NCI-H2196 (cell line): Measurements from ENCODE around the gene MOBP.

Experiments
- DNase-seq: peaks from one replicate; lab custom pipeline; 2025; ENCODE audit not compliant: unreplicated experiment; lab: John Stamatoyannopoulos, UW

The MOBP gene

GRCh38 chr3:39491733-39492350 lies 24.4 kb downstream of the MOBP start:
- no peak for DNase-seq

DNA sequence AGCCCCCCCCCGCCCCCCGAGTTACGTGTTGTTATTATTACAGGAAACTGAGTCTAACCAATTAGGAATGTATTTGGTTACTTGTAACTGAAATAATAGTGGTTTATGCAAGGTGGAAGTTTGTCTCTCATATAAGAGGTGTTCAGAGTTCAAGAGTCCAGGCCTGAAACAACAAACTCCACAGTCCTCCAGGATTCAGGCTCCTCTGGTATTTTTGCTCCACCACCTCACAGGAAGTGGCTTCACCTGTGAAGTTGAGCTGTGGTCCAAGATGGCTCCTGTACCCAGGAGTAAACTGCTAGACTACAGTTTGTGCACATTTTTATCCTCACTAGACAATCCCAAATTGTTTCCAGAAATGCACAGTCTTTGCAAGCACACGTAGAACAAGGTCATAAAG lies 27.3 kb downstream of the MOBP start:
- DNase-seq = no peak

- DNase-seq = no peak
These were observed 30.3 kb downstream of the MOBP start for GRCh38 chr3:39497753-39498152.

DNA sequence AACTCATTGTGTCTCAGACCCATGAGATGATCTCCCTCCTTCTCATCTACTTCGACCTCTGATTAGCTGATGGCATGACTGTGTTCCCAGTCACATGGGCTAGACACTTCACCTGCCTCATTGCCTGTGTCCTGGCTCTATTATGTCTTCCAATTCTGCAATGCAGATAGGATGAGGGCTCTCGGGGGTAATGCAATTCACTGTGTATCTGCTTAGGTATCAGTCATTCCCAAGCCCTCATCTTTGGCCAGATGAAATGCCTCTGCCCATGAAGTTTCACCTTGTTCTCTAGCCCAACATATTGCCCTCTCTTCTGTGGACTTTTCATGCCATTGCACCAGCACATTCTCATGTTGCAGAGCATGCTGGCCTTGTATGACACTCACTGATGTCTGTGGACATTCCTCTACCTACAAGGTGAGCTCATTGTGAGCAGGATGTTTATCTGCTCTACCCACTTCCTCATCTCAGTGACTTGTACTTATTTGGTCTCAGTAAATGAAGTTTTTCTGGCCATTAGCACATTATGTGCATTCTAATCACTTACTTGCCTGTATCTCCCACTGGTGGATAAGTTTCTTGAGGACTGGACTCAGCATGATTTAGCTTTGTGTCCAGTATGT lies 32.3 kb downstream of the MOBP start:
- DNase-seq = no peak

- DNase-seq = no peak
These were observed 33.6 kb downstream of the MOBP start for GRCh38 chr3:39501059-39501458.

DNA sequence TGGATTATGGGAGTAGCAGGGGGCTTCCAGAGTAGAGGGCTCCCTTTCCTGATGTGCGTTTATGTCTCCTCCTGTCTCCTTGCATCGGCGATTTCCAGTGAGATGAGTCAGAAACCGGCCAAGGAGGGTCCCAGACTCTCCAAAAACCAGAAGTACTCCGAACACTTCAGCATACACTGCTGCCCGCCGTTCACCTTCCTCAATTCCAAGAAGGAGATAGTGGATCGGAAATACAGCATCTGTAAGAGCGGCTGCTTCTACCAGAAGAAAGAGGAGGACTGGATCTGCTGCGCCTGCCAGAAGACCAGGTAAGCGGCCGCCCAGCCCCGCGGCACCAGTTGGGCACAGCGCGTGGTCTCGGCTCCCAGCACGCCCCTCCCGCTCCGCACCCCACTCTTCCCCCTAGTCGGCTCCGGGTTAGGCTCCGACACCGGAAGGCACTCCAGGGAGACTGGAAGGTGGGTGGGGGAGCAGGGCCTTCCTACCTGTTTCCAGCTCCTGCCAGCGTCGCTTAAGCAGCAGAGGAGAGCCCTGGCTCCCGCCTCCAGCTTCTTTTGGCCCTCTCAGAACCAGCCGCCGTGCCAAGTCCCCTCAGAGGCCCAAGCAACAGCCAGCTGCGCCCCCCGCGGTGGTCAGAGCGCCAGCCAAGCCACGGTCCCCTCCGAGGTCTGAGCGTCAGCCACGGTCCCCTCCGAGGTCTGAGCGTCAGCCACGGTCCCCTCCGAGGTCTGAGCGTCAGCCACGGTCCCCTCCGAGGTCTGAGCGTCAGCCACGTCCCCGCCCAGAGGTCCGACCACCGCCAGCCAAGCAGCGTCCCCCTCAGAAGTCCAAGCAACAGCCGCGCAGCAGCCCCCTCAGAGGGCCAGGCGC lies 34.7 kb downstream of the MOBP start:
- DNase-seq = no peak

DNA sequence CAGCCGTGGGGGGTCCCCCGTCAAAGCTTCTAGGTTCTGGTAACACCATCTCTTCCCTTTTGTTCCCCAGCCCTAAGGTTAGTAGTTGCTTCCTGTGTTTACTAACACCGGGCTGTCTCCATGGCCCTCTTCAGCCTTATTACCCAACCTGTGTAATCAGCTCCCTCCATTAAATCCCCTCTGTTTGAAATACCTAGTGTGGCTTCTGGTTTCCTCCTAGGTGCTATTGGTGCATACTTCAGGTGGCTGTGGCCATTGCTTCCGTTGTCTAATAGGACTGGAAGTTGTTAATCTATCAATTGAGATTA lies 35.3 kb downstream of the MOBP start:
- no peak for DNase-seq

GRCh38 chr3:39505866-39506742 lies 38.6 kb downstream of the MOBP start:
- no peak for DNase-seq

- DNase-seq = no peak
These were observed 39.4 kb downstream of the MOBP start for GRCh38 chr3:39506863-39507262.

DNA sequence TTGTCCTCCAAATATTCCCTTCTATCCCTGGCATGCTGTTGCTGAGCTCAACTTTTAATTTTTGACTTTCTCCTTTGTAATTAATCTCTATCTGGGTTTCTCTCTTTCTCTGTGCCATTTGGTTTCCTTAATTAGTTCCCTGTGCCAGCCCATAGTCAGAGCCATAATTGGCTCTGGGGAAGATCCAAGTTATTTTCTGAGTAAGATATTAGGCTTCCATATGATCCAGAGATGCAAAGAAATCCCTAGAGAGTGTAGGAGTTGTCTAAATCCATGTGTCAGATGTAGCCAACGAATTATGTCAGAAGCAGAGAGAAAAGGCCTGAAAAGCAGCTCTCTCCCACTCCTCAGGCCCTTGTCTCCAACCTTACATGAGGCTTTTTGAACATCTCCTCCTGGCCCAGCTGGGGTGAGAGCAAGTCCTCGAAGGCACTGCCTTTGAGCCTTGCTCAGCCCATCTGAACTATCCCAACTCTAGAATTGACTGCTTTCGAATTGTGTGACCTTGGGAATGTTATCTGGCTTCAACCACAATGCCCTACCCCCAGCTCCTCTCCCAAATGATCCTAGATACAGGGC lies 46.4 kb downstream of the MOBP start:
- no peak for DNase-seq

GRCh38 chr3:39515681-39516441 lies 48.4 kb downstream of the MOBP start:
- peak; percentile 27 for DNase-seq

GRCh38 chr3:39519103-39519502 lies 51.6 kb downstream of the MOBP start:
- no peak for DNase-seq

GRCh38 chr3:39519554-39520288 lies 52.2 kb downstream of the MOBP start:
- no peak for DNase-seq

DNA sequence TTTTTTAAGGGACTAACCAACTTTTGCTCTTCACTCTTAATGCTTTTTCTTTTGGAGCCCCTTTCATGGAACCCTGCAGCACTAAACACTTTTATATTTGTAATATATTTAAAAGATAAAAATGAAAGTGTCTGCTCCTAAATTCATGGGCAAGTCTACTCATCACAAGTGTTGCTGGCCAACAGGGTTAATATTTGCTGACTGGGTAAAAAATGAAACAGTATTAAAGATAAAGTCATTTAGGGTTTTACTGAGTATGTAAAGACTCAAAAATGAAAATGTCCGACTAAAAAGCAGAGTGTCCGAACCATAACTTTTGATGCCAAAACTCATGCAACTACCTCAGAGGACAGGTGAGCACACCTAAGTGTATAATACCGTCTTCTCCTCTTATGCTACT lies 54.0 kb downstream of the MOBP start:
- DNase-seq = no peak

GRCh38 chr3:39524107-39524506 lies 56.6 kb downstream of the MOBP start:
- no peak for DNase-seq

- DNase-seq = no peak
These were observed 61.4 kb downstream of the MOBP start for GRCh38 chr3:39528844-39529243.

- DNase-seq = no peak
These were observed 62.1 kb downstream of the MOBP start for GRCh38 chr3:39529577-39529976.

DNA sequence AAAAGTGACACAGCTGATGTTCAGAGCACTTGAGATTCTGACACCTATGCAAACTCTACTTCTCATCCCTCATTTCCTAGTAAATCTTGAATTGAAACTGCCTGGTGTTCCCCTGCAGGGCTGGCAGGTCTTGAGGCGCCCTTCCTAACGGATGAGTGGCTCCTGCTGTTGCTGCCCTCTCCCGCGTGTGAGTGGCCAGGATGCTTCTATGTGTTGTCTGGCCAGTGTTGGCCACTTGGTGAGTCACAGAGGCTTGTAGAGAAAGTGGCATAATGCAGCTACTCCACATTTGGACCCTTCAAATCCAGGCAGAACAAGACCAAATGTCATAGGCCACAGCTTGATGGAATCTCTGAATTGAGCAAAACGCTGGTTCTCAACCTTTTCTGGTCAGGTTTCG lies 63.6 kb downstream of the MOBP start:
- no peak for DNase-seq

DNA sequence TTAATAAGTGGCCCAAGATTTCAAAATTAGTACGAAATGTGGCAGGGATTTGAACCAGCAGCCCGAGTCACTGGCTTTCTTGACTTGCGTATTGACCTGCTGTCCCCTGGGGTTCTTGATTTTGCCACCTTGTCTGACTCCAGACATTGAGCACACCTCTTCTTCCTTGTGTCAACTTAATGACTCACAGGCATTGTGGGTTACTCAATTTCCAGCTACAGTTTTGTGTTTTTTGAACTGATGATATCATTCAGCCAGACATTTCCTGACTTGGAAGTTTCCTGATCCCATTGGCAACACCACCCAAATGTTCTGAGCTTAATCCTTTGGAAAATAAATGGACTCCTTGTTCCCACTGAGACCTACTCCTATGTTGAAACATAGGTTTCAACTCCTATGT lies 64.2 kb downstream of the MOBP start:
- no peak for DNase-seq

DNA sequence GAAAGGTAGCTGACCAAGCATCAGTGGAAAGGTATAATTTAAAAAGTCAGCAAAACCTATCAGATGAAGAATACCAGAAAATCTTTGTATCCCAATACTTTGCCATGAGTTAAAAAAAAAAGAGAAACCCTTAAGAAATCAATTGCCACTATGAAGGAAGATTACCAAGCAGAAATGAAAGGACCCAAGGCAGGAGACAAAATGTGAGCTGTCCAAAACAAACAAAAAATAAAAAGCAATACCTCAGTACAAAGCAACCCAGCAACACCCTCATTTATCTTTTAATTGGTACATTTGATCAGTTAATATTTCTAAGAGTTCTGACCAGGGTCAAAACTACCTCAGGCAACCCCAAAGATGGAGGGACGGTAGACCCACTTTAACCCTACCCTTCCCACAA lies 65.3 kb downstream of the MOBP start:
- no peak for DNase-seq
